H1 (cell line): ENCODE measurements around the gene NR2F1-AS1. TPM values are rescaled to one million over a fixed set of nuclear protein-coding genes. Genes with fewer than 3 reads are reported as not detected.

Experiments used
- CTCF ChIA-PET: fragments of 300-600 bp; sonication (Branson Sonifier 250); formaldehyde crosslinking; loops from one replicate; lab custom pipeline; 2021; ENCODE audit not compliant: partially characterized antibody; lab: Charles Lee
- POLR2A ChIA-PET: fragments of 300-600 bp; sonication (Branson Sonifier 250); formaldehyde crosslinking; loops from one replicate; lab custom pipeline; 2021; ENCODE audit warnings: inconsistent platforms; ENCODE audit not compliant: partially characterized antibody; lab: Charles Lee
- DNase-seq, 2 experiments: peaks; one replicate each; pipeline versions ENCODE4 v3.0.0 to v3.0.0-alpha.2; 2010 to 2022; ENCODE audit warnings: low spot score in 2 of 2, low read depth in 1 of 2, mixed read lengths in 1 of 2
- FAIRE-seq: peaks from 2 replicates; lab custom pipeline; 2011; peaks lifted over from hg19 to GRCh38; lab: Jason Lieb, UNC
- H2AFZ ChIP-seq: 2 replicates; pipeline ENCODE4 v1.8.1; 2012; ENCODE audit warnings: low read length, inconsistent platforms
- H2AK5ac ChIP-seq: 2 replicates; pipeline ENCODE4 v1.6.1; 2013; ENCODE audit warnings: low read depth, low read length
- H2BK120ac ChIP-seq: replicated peaks from 2 replicates; pipeline ENCODE3; 2013; ENCODE audit warnings: low read depth, low read length, inconsistent platforms
- H2BK12ac ChIP-seq: 2 replicates; pipeline ENCODE4 v1.6.1; 2013; ENCODE audit warnings: low read depth, low read length
- H2BK15ac ChIP-seq: 2 replicates; pipeline ENCODE4 v1.6.1; 2013; ENCODE audit warnings: low read length
- H2BK20ac ChIP-seq: 2 replicates; pipeline ENCODE4 v1.6.1; 2013; ENCODE audit warnings: low read length
- H2BK5ac ChIP-seq: 2 replicates; pipeline ENCODE4 v1.6.1; 2013; ENCODE audit warnings: low read depth, low read length
- H3K14ac ChIP-seq: 2 replicates; pipeline ENCODE4 v1.6.1; 2013; ENCODE audit warnings: inconsistent platforms; ENCODE audit not compliant: insufficient read length
- H3K18ac ChIP-seq: 2 replicates; pipeline ENCODE4 v1.6.1; 2013; ENCODE audit warnings: low read length; ENCODE audit errors: extremely low read depth
- H3K23ac ChIP-seq: 2 replicates; pipeline ENCODE4 v1.6.1; 2013; ENCODE audit warnings: inconsistent platforms; ENCODE audit not compliant: insufficient read length
- H3K23me2 ChIP-seq: 2 replicates; pipeline ENCODE4 v1.6.1; 2013; ENCODE audit warnings: low read depth, low read length
- H3K27ac ChIP-seq: 2 replicates; pipeline ENCODE4 v1.6.1; 2011; ENCODE audit warnings: low read depth, low read length, inconsistent platforms
- H3K27me3 ChIP-seq, 4 experiments: replicated peaks in 1 of 4; 1 replicate in 1 of 4; 2 replicates in 3 of 4; pipeline versions ENCODE4 v1.6.1 to v1.8.1; 2011 to 2013; ENCODE audit warnings: low read length in 3 of 4, mild to moderate bottlenecking in 3 of 4, inconsistent platforms in 2 of 4, mixed read lengths in 2 of 4, moderate library complexity in 1 of 4; ENCODE audit not compliant: control insufficient read depth in 3 of 4, insufficient read depth in 3 of 4; ENCODE audit errors: extremely low read depth in 1 of 4
- H3K36me3 ChIP-seq, 4 experiments: 2 replicates each; pipeline versions ENCODE4 v1.6.1 to v1.8.1; 2011 to 2013; ENCODE audit warnings: mild to moderate bottlenecking in 4 of 4, low read length in 3 of 4, moderate library complexity in 2 of 4, control low read depth in 1 of 4, inconsistent platforms in 1 of 4; ENCODE audit not compliant: insufficient read depth in 4 of 4, control insufficient read depth in 2 of 4
- H3K4ac ChIP-seq: replicated peaks from 2 replicates; pipeline ENCODE3; 2013; ENCODE audit warnings: low read length, low read depth, mixed read lengths, inconsistent platforms; ENCODE audit not compliant: insufficient read length
- H3K4me1 ChIP-seq, 4 experiments: replicated peaks in 1 of 4; 1 replicate in 1 of 4; 2 replicates in 3 of 4; pipeline versions ENCODE4 v1.6.1 to v1.8.1; 2011 to 2013; ENCODE audit warnings: low read length in 3 of 4, inconsistent platforms in 2 of 4, mixed read lengths in 1 of 4; ENCODE audit not compliant: insufficient read depth in 4 of 4, control insufficient read depth in 3 of 4
- H3K4me2 ChIP-seq, 2 experiments: 2 replicates each; pipeline versions ENCODE4 v1.6.1 to v1.8.1; 2011 to 2013; ENCODE audit warnings: low read depth in 2 of 2, low read length in 2 of 2, control low read depth in 1 of 2, inconsistent platforms in 1 of 2, mild to moderate bottlenecking in 1 of 2; ENCODE audit not compliant: insufficient read depth in 1 of 2
- H3K4me3 ChIP-seq, 4 experiments: fragments of 200-600, 300-600 bp in 1 of 4; sonication (generic), shearing (Covaris generic), sonication (Bioruptor Twin) in 1 of 4; 2 replicates each; pipeline versions ENCODE4 v1.5.1 to v1.8.1; 2011 to 2016; ENCODE audit warnings: low read length in 4 of 4, low read depth in 3 of 4, control low read depth in 2 of 4, inconsistent platforms in 2 of 4, mild to moderate bottlenecking in 2 of 4, mixed read lengths in 1 of 4, moderate library complexity in 1 of 4; ENCODE audit not compliant: insufficient read depth in 2 of 4; ENCODE audit errors: extremely low read depth in 1 of 4
- H3K56ac ChIP-seq: replicated peaks from 2 replicates; pipeline ENCODE3; 2013; ENCODE audit warnings: low read depth, mild to moderate bottlenecking, mixed read lengths, low read length, inconsistent platforms; ENCODE audit not compliant: insufficient read length
- H3K79me1 ChIP-seq: 2 replicates; pipeline ENCODE4 v1.6.1; 2013; ENCODE audit warnings: low read depth, low read length, control low read depth
- H3K79me2 ChIP-seq, 2 experiments: 2 replicates each; pipeline versions ENCODE4 v1.6.1 to v1.8.1; 2012 to 2013; ENCODE audit warnings: low read length in 2 of 2, mild to moderate bottlenecking in 2 of 2, inconsistent platforms in 1 of 2; ENCODE audit not compliant: insufficient read depth in 2 of 2, control insufficient read depth in 1 of 2
- H3K9ac ChIP-seq, 4 experiments: replicated peaks in 1 of 4; 1 replicate in 1 of 4; 2 replicates in 3 of 4; pipeline versions ENCODE4 v1.6.1 to v1.8.1; 2011 to 2013; ENCODE audit warnings: low read depth in 3 of 4, low read length in 3 of 4, control low read depth in 2 of 4, mild to moderate bottlenecking in 2 of 4, moderate library complexity in 2 of 4, inconsistent platforms in 1 of 4; ENCODE audit errors: extremely low read depth in 1 of 4
- H3K9me3 ChIP-seq, 2 experiments: 2 replicates each; pipeline versions ENCODE4 v1.6.1 to v1.8.1; 2012 to 2013; ENCODE audit warnings: mild to moderate bottlenecking in 2 of 2, moderate library complexity in 2 of 2, control low read depth in 1 of 2, inconsistent platforms in 1 of 2, low read depth in 1 of 2, low read length in 1 of 2, mixed read lengths in 1 of 2; ENCODE audit not compliant: insufficient read depth in 2 of 2
- H4K20me1 ChIP-seq, 2 experiments: replicated peaks in 1 of 2; 2 replicates each; pipeline versions ENCODE3 to v1.8.1; 2011 to 2013; ENCODE audit warnings: inconsistent platforms in 2 of 2, low read length in 2 of 2, mild to moderate bottlenecking in 1 of 2; ENCODE audit not compliant: insufficient read depth in 2 of 2, control insufficient read depth in 1 of 2
- H4K5ac ChIP-seq: 2 replicates; pipeline ENCODE4 v1.6.1; 2013; ENCODE audit warnings: low read length, low read depth, mixed read lengths, inconsistent platforms; ENCODE audit not compliant: insufficient read length
- H4K8ac ChIP-seq: 2 replicates; pipeline ENCODE4 v1.8.0; 2013; ENCODE audit warnings: mild to moderate bottlenecking, moderate library complexity, low read length, inconsistent platforms; ENCODE audit not compliant: insufficient read depth; ENCODE audit errors: extremely low read depth
- H4K91ac ChIP-seq: replicated peaks from 2 replicates; pipeline ENCODE3; 2013; ENCODE audit warnings: low read length, mixed read lengths, inconsistent platforms; ENCODE audit not compliant: insufficient read length
- BACH1 ChIP-seq: IDR thresholded peaks from 2 replicates; pipeline ENCODE4 v1.6.1; 2012; ENCODE audit warnings: low read length, improper control_type of control experiment
- JUN ChIP-seq: IDR thresholded peaks from 2 replicates; pipeline ENCODE4 v1.6.1; 2011; ENCODE audit warnings: low read depth, mild to moderate bottlenecking, improper control_type of control experiment, low read length
- MAFK ChIP-seq: IDR thresholded peaks from 2 replicates; pipeline ENCODE4 v1.6.1; 2012; ENCODE audit warnings: low read depth, mild to moderate bottlenecking, improper control_type of control experiment, low read length
- RFX5 ChIP-seq: IDR thresholded peaks from 2 replicates; pipeline ENCODE4 v1.6.1; 2011; ENCODE audit warnings: low read depth, low read length, improper control_type of control experiment, borderline replicate concordance
- SUZ12 ChIP-seq: fragments of 200-600 bp; sonication (generic); IDR thresholded peaks from 2 replicates; pipeline ENCODE4 v1.6.1; 2012; ENCODE audit warnings: mild to moderate bottlenecking, inconsistent platforms, low read length, moderate library complexity, mixed read lengths
- WGBS, 2 experiments: shearing (Covaris generic) in 1 of 2; methylation state at CpG; one replicate each; pipeline versions ENCODE4 v1.1.6 to v1.1.7; 2013 to 2015; ENCODE audit warnings: low lambda C conversion rate in 2 of 2, mixed read lengths in 2 of 2, inconsistent platforms in 1 of 2, low coverage in 1 of 2, missing lambda C conversion rate in 1 of 2; ENCODE audit not compliant: insufficient replicate concordance in 2 of 2, insufficient coverage in 1 of 2, insufficient read length in 1 of 2; ENCODE audit errors: extremely low coverage in 1 of 2, missing lambda C conversion rate in 1 of 2; 5-methylcytosine and 5-hydroxymethylcytosine counted together
- polyA plus RNA-seq, 7 experiments: library from polyadenylated mRNA; depleted of rRNA in 3 of 7; stranded (reverse) in 5 of 7; unstranded in 2 of 7; fragments of >200 nt in 5 of 7; fragments of 200-250 nt in 2 of 7; gene quantifications; 1 replicate in 5 of 7; 2 replicates in 1 of 7; 4 replicates in 1 of 7; pipeline versions ENCODE4 v1.2.1 to v1.2.3, GENCODE V29; 2011 to 2013; ENCODE audit warnings: missing spikeins in 2 of 7, mixed read lengths in 2 of 7
- total RNA-seq: library from RNA; stranded (reverse); fragmentation: NEBNext Ultra II Directional; extraction: Animal tissue kit (Norgen Biotek cat#: 25700); gene quantifications from 2 replicates; pipeline ENCODE4 v1.2.1, GENCODE V29; 2021

NR2F1-AS1 gene
- total and polyA plus RNA-seq, 2 of the 8 experiments (the other 6 are each of a cell fraction or from before 2014, with no cell fraction given), result 1.6 to 5.6 TPM

GRCh38 chr5:93382188-93382825, 198.7 kb downstream of the NR2F1-AS1 start:
- no peak overlapping the region for H3K18ac ChIP-seq
- H3K79me2 ChIP-seq, result no peaks in the 10 kb centered on the region
- DNase-seq (no peak), FAIRE-seq (no peak)
- H2BK12ac ChIP-seq, result no peak overlapping the region
- no peak overlapping the region for H2BK5ac ChIP-seq
- peaks cover 0 to 3% (median 0%) of the 10 kb centered on the region in 4 experiments; a peak in 1 of 7 replicates for H3K4me1 ChIP-seq
- ChIA-PET POLR2A (no interaction called here), CTCF (no interaction called here)
- H4K8ac ChIP-seq, result no peak overlapping the region
- H2BK15ac ChIP-seq, result no peak overlapping the region
- no peak overlapping the region for H3K27ac ChIP-seq
- TF ChIP-seq BACH1 (no peak), MAFK (no peak), RFX5 (no peak), SUZ12 (no peak), JUN (no peak)
- H3K36me3 ChIP-seq, result no peaks in the 10 kb centered on the region
- H3K4me3 ChIP-seq, result no peak overlapping the region
- H2BK20ac ChIP-seq, result no peak overlapping the region
- no peak overlapping the region for H3K56ac ChIP-seq
- no peak overlapping the region for H2BK120ac ChIP-seq
- no peak overlapping the region for H2AK5ac ChIP-seq
- H4K20me1 ChIP-seq, result no peaks in the 10 kb centered on the region
- H4K91ac ChIP-seq, result no peak overlapping the region
- no peak overlapping the region for H3K4ac ChIP-seq
- H3K4me2 ChIP-seq, result no peak overlapping the region
- no peak overlapping the region for H3K23ac ChIP-seq
- no peak overlapping the region for H3K9ac ChIP-seq
- H3K14ac ChIP-seq, result no peak overlapping the region
- H4K5ac ChIP-seq, result no peak overlapping the region
- H2AFZ ChIP-seq, result peak overlapping the region; percentile 20; the same call in 1 of the 2 replicates
- no peaks in the 10 kb centered on the region for H3K27me3 ChIP-seq
- H3K79me1 ChIP-seq, result no peaks in the 10 kb centered on the region
- H3K9me3 ChIP-seq, result no peaks in the 10 kb centered on the region
- H3K23me2 ChIP-seq, result no peaks in the 10 kb centered on the region
- 94% methylated on average over 3 of the region's 3 CpGs; no CpG with 5 or more reads in 1 of the 2 experiments for WGBS, 2 experiments
